SK-N-SH treated with all-trans-retinoic acid at 6 μM for 48 hours (cell line): ENCODE data around the gene IRF7.
A peak's percentile ranks its signal among the peaks of the same experiment; 100 is the strongest.

Experiments used
- ATAC-seq: fragments of 200-7000 bp; cut with Tn5 transposase; 3 replicates; pipeline ENCODE4 v1.9.1; 2020; ENCODE audit warnings: mild to moderate bottlenecking, moderate library complexity
- ARNTL ChIP-seq: fragments of 450-650 bp; formaldehyde crosslinking; IDR thresholded peaks from 2 replicates; pipeline ENCODE4 v1.5.0; 2020; ENCODE audit warnings: low read depth, mild to moderate bottlenecking, moderate library complexity, borderline replicate concordance
- BACH2 ChIP-seq: fragments of 250-450 bp; sonication (Bioruptor Pico); IDR thresholded peaks from 2 replicates; pipeline ENCODE4 v1.9.0; 2021; ENCODE audit warnings: mild to moderate bottlenecking, borderline replicate concordance
- CREB5 ChIP-seq: fragments of 250-450 bp; sonication (Bioruptor Pico); IDR thresholded peaks from 2 replicates; pipeline ENCODE4 v1.5.1; 2020; ENCODE audit warnings: low read depth, mild to moderate bottlenecking, moderate library complexity
- CSDC2 ChIP-seq: fragments of 250-450 bp; sonication (Bioruptor Pico); IDR thresholded peaks from 2 replicates; pipeline ENCODE4 v1.5.0; 2020; ENCODE audit warnings: mild to moderate bottlenecking, moderate library complexity
- CSRNP3 ChIP-seq: fragments of 250-450 bp; sonication (Bioruptor Pico); IDR thresholded peaks from 2 replicates; pipeline ENCODE4 v1.5.1; 2021; ENCODE audit warnings: mild to moderate bottlenecking, moderate library complexity
- ESRRG ChIP-seq: fragments of 250-450 bp; sonication (Bioruptor Pico); IDR thresholded peaks from 2 replicates; pipeline ENCODE4 v1.6.1; 2021; ENCODE audit warnings: mild to moderate bottlenecking
- GLIS3 ChIP-seq: fragments of 250-450 bp; sonication (Bioruptor Pico); IDR thresholded peaks from 2 replicates; pipeline ENCODE4 v1.5.0; 2020; ENCODE audit warnings: mild to moderate bottlenecking, moderate library complexity
- ISL1 ChIP-seq: fragments of 250-450 bp; sonication (Bioruptor Pico); IDR thresholded peaks from 2 replicates; pipeline ENCODE4 v2.1.2; 2022; ENCODE audit warnings: mild to moderate bottlenecking, moderate library complexity
- OSR1 ChIP-seq: fragments of 250-450 bp; sonication (Bioruptor Pico); IDR thresholded peaks from 2 replicates; pipeline ENCODE4 v1.8.0; 2022; ENCODE audit warnings: moderate library complexity, mild to moderate bottlenecking, inconsistent platforms
- POU6F1 ChIP-seq: fragments of 250-450 bp; sonication (Bioruptor Pico); IDR thresholded peaks from 2 replicates; pipeline ENCODE4 v1.8.0; 2021; ENCODE audit warnings: low read depth, mild to moderate bottlenecking, moderate library complexity, borderline replicate concordance
- SNAI2 ChIP-seq: fragments of 250-450 bp; sonication (Bioruptor Pico); IDR thresholded peaks from 2 replicates; pipeline ENCODE4 v1.5.0; 2020; ENCODE audit warnings: mild to moderate bottlenecking, moderate library complexity
- TOX ChIP-seq: fragments of 250-450 bp; sonication (Bioruptor Pico); IDR thresholded peaks from 2 replicates; pipeline ENCODE4 v1.8.0; 2021; ENCODE audit warnings: mild to moderate bottlenecking, moderate library complexity, borderline replicate concordance
- TSHZ2 ChIP-seq: fragments of 250-450 bp; sonication (Bioruptor Pico); IDR thresholded peaks from 2 replicates; pipeline ENCODE4 v1.5.0; 2020; ENCODE audit warnings: mild to moderate bottlenecking, moderate library complexity
- ZFP3 ChIP-seq: fragments of 250-450 bp; sonication (Bioruptor Pico); IDR thresholded peaks from 2 replicates; pipeline ENCODE4 v1.5.0; 2020; ENCODE audit warnings: mild to moderate bottlenecking, moderate library complexity
- ZFP30 ChIP-seq: fragments of 450-650 bp; formaldehyde crosslinking; IDR thresholded peaks from 2 replicates; pipeline ENCODE4 v1.5.0; 2022; ENCODE audit warnings: mild to moderate bottlenecking, moderate library complexity
- ZNF8 ChIP-seq: fragments of 450-650 bp; formaldehyde crosslinking; IDR thresholded peaks from 2 replicates; pipeline ENCODE4 v1.5.0; 2020; ENCODE audit warnings: mild to moderate bottlenecking, moderate library complexity

The IRF7 gene

GRCh38 chr11:615504-616319 lies at the start of gene IRF7:
TSS of gene IRF7 (minus strand) at chr11:615950. CDS start at chr11:615364, 586 bp downstream.
- peak; percentile 91 for ATAC-seq
- TF ChIP-seq GLIS3 (CRISPR knock-in tag) (0 out of 2 replicates have a peak, but pooled peaks have one; percentile 55), ISL1 (CRISPR knock-in tag) (no peak), CSRNP3 (CRISPR knock-in tag) (0 out of 2 replicates have a peak, but pooled peaks have one; percentile 20), ESRRG (CRISPR knock-in tag) (peak; percentile 22; the same call in 1 of the 2 replicates)

GRCh38 chr11:665062-665703 lies 49.4 kb upstream of the IRF7 start:
- TF ChIP-seq TSHZ2 (CRISPR knock-in tag) (no peak), SNAI2 (CRISPR knock-in tag) (no peak), POU6F1 (no peak)
- ATAC-seq, result no peak

- TF ChIP-seq ZNF8 (CRISPR knock-in tag), result no peak
- TF ChIP-seq SNAI2 (CRISPR knock-in tag), result no peak
- no peak for TF ChIP-seq TSHZ2 (CRISPR knock-in tag)
- no peak for TF ChIP-seq ESRRG (CRISPR knock-in tag)
- TF ChIP-seq CSDC2 (CRISPR knock-in tag), result no peak
- no peak for TF ChIP-seq BACH2
- TF ChIP-seq ARNTL (CRISPR knock-in tag), result no peak
- TF ChIP-seq TOX, result no peak
- TF ChIP-seq ZFP30, result no peak
- TF ChIP-seq ZFP3 (CRISPR knock-in tag), result no peak
- no peak for TF ChIP-seq CSRNP3 (CRISPR knock-in tag)
- no peak for TF ChIP-seq CREB5
- TF ChIP-seq OSR1, result no peak
- no peak for TF ChIP-seq ISL1 (CRISPR knock-in tag)
- peak; percentile 92 for ATAC-seq
Observed at GRCh38 chr11:662689-663274, 47.0 kb upstream of the IRF7 start.
